Thyroid gland (tissue), 4 donors: Measurements from ENCODE around the gene MACIR.

Source experiments
- CTCF ChIP-seq, 6 experiments: fragments of 200-600 bp in 3 of 6; fragments of 450-650 bp in 3 of 6; sonication (generic) in 3 of 6; IDR thresholded peaks; one replicate each; pipeline ENCODE4 v1.5.1; 2016 to 2019; ENCODE audit warnings: antibody characterized with exemption in 6 of 6, mild to moderate bottlenecking in 2 of 6, inconsistent platforms in 1 of 6, moderate library complexity in 1 of 6
- POLR2A ChIP-seq, 2 donors: fragments of 450-650 bp; IDR thresholded peaks; one replicate each; pipeline ENCODE4 v1.6.1; 2017; ENCODE audit warnings: antibody characterized with exemption in 2 of 2, mild to moderate bottlenecking in 2 of 2, moderate library complexity in 1 of 2

- TF ChIP-seq CTCF (IDR thresholded peaks at IDR 0.05) (no peak), POLR2A (IDR thresholded peaks at IDR 0.05) (no peak)
Measured at GRCh38 chr5:103295424-103295823, 36.9 kb downstream of the MACIR start.
